ENCODE data around the gene PSMD2. TPM values are rescaled to one million over a fixed set of nuclear protein-coding genes. Genes with fewer than 3 reads are reported as not detected.

Gene PSMD2
- total RNA-seq, 1 experiment from 2014 or later: 344 TPM

DNA sequence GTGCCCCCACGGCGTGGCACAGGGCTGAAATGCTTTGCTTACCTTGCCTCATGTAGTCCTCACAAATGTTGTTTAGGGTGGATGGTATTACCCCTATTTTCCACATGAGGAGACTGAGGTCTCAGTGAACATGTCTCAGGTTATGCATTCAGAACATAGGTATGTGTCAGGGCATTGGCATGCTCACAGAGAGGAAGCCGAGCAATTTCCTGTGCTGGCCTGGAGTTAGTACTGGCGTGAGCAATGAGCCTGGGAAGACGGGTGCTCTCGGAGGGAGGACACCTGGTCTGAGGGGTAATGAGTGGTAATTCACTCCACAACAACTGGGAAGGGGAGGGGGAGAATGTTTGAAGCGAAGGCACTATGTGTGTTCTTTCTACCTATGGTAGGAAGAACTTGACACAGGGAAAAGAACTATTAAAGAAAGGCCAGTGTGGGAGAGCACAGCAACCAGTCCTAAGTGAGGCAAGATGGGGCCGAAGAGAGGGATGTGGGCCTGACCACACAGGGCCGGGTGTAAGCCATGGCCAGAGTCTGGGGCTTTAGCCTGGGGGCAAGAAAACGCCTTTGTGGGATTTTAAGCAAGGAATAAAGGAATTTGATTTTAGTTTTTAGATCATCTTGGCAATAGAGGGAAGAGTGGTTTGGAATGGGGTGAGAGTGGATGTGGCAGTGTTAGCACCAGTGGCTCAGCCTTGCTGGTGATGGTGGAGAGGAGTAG is 33.5 kb downstream of the PSMD2 start:
- Histone ChIP-seq H2AK5ac (ENCODE audit: insufficient read length, low read length) (no peak overlapping the region), H3K4ac (ENCODE audit: low read depth, low read length) (no peak overlapping the region), H2AFZ (ENCODE audit: low read length) (no peak overlapping the region), H2BK12ac (ENCODE audit: insufficient read length, low read depth, low read length) (no peak overlapping the region), H3K79me2 (ENCODE audit: insufficient read depth, low read length) (no peaks in the 10 kb centered on the region), H3K9ac (ENCODE audit: extremely low read depth, insufficient read length, low read length) (no peak overlapping the region), H4K20me1 (ENCODE audit: control insufficient read depth, insufficient read depth, insufficient read length) (no peaks in the 10 kb centered on the region), H3K23ac (ENCODE audit: insufficient read length, low read depth, low read length) (no peak overlapping the region), H3K18ac (ENCODE audit: insufficient read length, low read depth, low read length) (no peak overlapping the region), H2BK120ac (ENCODE audit: low read depth, low read length, poor library complexity, severe bottlenecking) (no peak overlapping the region), H3K27ac (ENCODE audit: insufficient read length, low read depth, low read length) (no peak overlapping the region), H3K9me3 (ENCODE audit: control insufficient read depth, low read depth, low read length) (no peaks in the 10 kb centered on the region), H2BK5ac (ENCODE audit: insufficient read length, low read length) (no peak overlapping the region), H2BK20ac (ENCODE audit: low read depth, low read length, poor library complexity, severe bottlenecking) (no peak overlapping the region), H3K4me2 (ENCODE audit: insufficient read depth, insufficient read length, low read length) (no peak overlapping the region), H3K23me2 (ENCODE audit: insufficient read length, low read depth, low read length, poor library complexity, severe bottlenecking) (peaks cover 7% of the 10 kb centered on the region), H3K14ac (ENCODE audit: insufficient read depth, low read length) (no peak overlapping the region), H4K8ac (replicated peaks; ENCODE audit: insufficient read length, low read depth, low read length) (no peak overlapping the region), H2BK15ac (ENCODE audit: low read depth, low read length) (no peak overlapping the region), H3K56ac (ENCODE audit: insufficient read length, low read depth, low read length) (no peak overlapping the region), H4K91ac (ENCODE audit: insufficient read length, low read depth, low read length) (no peak overlapping the region), H3K27me3 (ENCODE audit: insufficient read depth, low read length) (no peaks in the 10 kb centered on the region), H4K5ac (ENCODE audit: insufficient read length, low read depth, low read length) (no peak overlapping the region), H3K4me1 (ENCODE audit: insufficient read depth, low read length) (no peaks in the 10 kb centered on the region), H3K79me1 (ENCODE audit: insufficient read depth, low read depth, low read length, poor library complexity, severe bottlenecking) (no peaks in the 10 kb centered on the region), H3T11ph (ENCODE audit: low read length) (no peak overlapping the region)
- no peak for TF ChIP-seq CTCF (conservative IDR thresholded peaks at IDR 0.05)
- no peak for DNase-seq
- Mint-ChIP-seq H3K36me3 (ENCODE audit: insufficient read depth in 1 of 3, low read depth in 3 of 3) (peaks cover 58 to 76% (median 67%) of the 10 kb centered on the region in 3 experiments; a peak in 6 of 7 replicates), H3K4me1 (peaks cover 18 to 24% of the 10 kb centered on the region in 2 experiments), H3K27ac (peak overlapping the region in 2 of 3 experiments; percentile 45 to 73; a peak in 5 of 7 replicates), H3K27me3 (ENCODE audit: low read depth) (no peaks in the 10 kb centered on the region; the same call in none of the 2 replicates), H3K9me3 (no peaks in the 10 kb centered on the region), H3K4me3 (peak overlapping the region in 1 of 2 experiments; percentile 12; a peak in 2 of 5 replicates)
- no CpG with 5 or more reads among the region's 10 CpGs for whole genome bisulfite sequencing (ENCODE audit: extremely low coverage, insufficient read length, low lambda C conversion rate)
